ENCODE measurements around the gene TSSK6.
A peak's percentile ranks its signal among the peaks of the same experiment; 100 is the strongest.

TSSK6 gene

GRCh38 chr19:19544954-19545591 is 29.7 kb upstream of the TSSK6 start:
- no peak for DNase-seq

GRCh38 chr19:19544257-19544953 is 29.1 kb upstream of the TSSK6 start:
- DNase-seq: no peak

- no peak for DNase-seq
Observed at GRCh38 chr19:19543640-19544039, 28.3 kb upstream of the TSSK6 start.

- DNase-seq: no peak
Observed at GRCh38 chr19:19543101-19543500, 27.8 kb upstream of the TSSK6 start.

- no peak for DNase-seq
Observed at GRCh38 chr19:19542507-19542906, 27.2 kb upstream of the TSSK6 start.

GRCh38 chr19:19541616-19542015 is 26.3 kb upstream of the TSSK6 start:
- DNase-seq: no peak

GRCh38 chr19:19540715-19541515 is 25.6 kb upstream of the TSSK6 start:
- DNase-seq: peak; percentile 63

- DNase-seq: peak; percentile 39
Observed at GRCh38 chr19:19540064-19540714, 24.8 kb upstream of the TSSK6 start.

- DNase-seq: no peak
Observed at GRCh38 chr19:19539698-19540063, 24.3 kb upstream of the TSSK6 start.

- no peak for DNase-seq
Observed at GRCh38 chr19:19538785-19539166, 23.4 kb upstream of the TSSK6 start.

GRCh38 chr19:19538061-19538784 is 22.9 kb upstream of the TSSK6 start, which contains the start of gene CILP2:
Gene CILP2 (plus strand): TSS chr19:19538265. CDS start chr19:19538350, 85 bp downstream.
- DNase-seq: peak; percentile 30

- no peak for DNase-seq
Observed at GRCh38 chr19:19537075-19538048, 22.0 kb upstream of the TSSK6 start.

- no peak for DNase-seq
Observed at GRCh38 chr19:19535311-19536191, 20.2 kb upstream of the TSSK6 start.

- DNase-seq: no peak
Observed at GRCh38 chr19:19534556-19535265, 19.4 kb upstream of the TSSK6 start.

- DNase-seq: no peak
Observed at GRCh38 chr19:19533841-19534240, 18.5 kb upstream of the TSSK6 start.

- DNase-seq: no peak
Observed at GRCh38 chr19:19532806-19533701, 17.7 kb upstream of the TSSK6 start.

- peak; percentile 85 for DNase-seq
Observed at GRCh38 chr19:19531951-19532805, 16.8 kb upstream of the TSSK6 start.
